ENCODE data around the gene BRINP1. TPM values are rescaled to one million over a fixed set of nuclear protein-coding genes. Genes with fewer than 3 reads are reported as not detected.

Gene BRINP1
- total and polyA plus RNA-seq, 10 of the 15 experiments (the other 5 are each of a cell fraction or from before 2014, with no cell fraction given) = not detected

GRCh38 chr9:119126040-119126439 is 243.2 kb downstream of the BRINP1 start:
- POLR2A ChIA-PET = no interaction called here
- no peak overlapping the region for H2AFZ ChIP-seq (ENCODE audit: control insufficient read depth, low read depth, low read length)
- SMC1A ChIA-PET (ENCODE audit: uncharacterized antibody, unreplicated experiment) = no interaction called here
- in situ Hi-C loops (cut with MboI) (no loop called here), intact Hi-C loops (cut with micrococcal nuclease; ENCODE audit: unreplicated experiment) (no loop called here)
- TF ChIP-seq POLR2A (IDR thresholded peaks at IDR 0.05; ENCODE audit: low read depth, low read length) (no peak), YY1 (IDR thresholded peaks at IDR 0.05; ENCODE audit: low read depth, low read length) (no peak)
- H3K36me3 ChIP-seq (ENCODE audit: control insufficient read depth in 2 of 2, insufficient read depth in 2 of 2, low read length in 1 of 2) = no peaks in the 10 kb centered on the region
- DNase-seq (ENCODE audit: low read depth, low spot score) = no peak
- no TSS peak for BruUV-seq (replicated peaks)
- no peaks in the 10 kb centered on the region for H3K27me3 ChIP-seq (replicated peaks in 1 of 2; ENCODE audit: control insufficient read depth in 2 of 2, insufficient read depth in 2 of 2, low read length in 1 of 2)
- no peak overlapping the region for H3K4me3 ChIP-seq
- no peaks in the 10 kb centered on the region for H3K4me1 ChIP-seq (ENCODE audit: control insufficient read depth, insufficient read depth, low read length)
- FAIRE-seq = no peak
- no peak overlapping the region for H3K9ac ChIP-seq (ENCODE audit: control insufficient read depth, insufficient read depth, low read length)
- H3K4me2 ChIP-seq (ENCODE audit: control insufficient read depth, insufficient read depth) = no peak overlapping the region
- 0% methylated on average over 2 of the region's 2 CpGs for WGBS (ENCODE audit: insufficient coverage, insufficient replicate concordance, low lambda C conversion rate, missing lambda C conversion rate)
- no peaks in the 10 kb centered on the region for H3K79me2 ChIP-seq (ENCODE audit: control insufficient read depth, insufficient read depth, low read length)
- RAD21 ChIA-PET (ENCODE audit: unreplicated experiment) = no interaction called here
- CTCF ChIA-PET = no interaction called here
- H3K9me3 ChIP-seq (replicated peaks; ENCODE audit: control insufficient read depth, insufficient read depth, low read length) = no peaks in the 10 kb centered on the region
- no peak for ATAC-seq
- no peaks in the 10 kb centered on the region for H4K20me1 ChIP-seq (ENCODE audit: control insufficient read depth, insufficient read depth)
- H3K27ac ChIP-seq (ENCODE audit: control insufficient read depth, insufficient read depth) = no peak overlapping the region

GRCh38 chr9:119121899-119122298 is 247.3 kb downstream of the BRINP1 start:
- ATAC-seq (no peak), DNase-seq (ENCODE audit: low read depth, low spot score) (no peak), FAIRE-seq (no peak)
- intact Hi-C loops (cut with micrococcal nuclease; ENCODE audit: unreplicated experiment) (no loop called here), in situ Hi-C loops (cut with MboI) (no loop called here)
- no peak overlapping the region for H3K4me2 ChIP-seq (ENCODE audit: control insufficient read depth, insufficient read depth)
- H3K36me3 ChIP-seq (ENCODE audit: control insufficient read depth in 2 of 2, insufficient read depth in 2 of 2, low read length in 1 of 2) = no peaks in the 10 kb centered on the region
- ChIA-PET SMC1A (ENCODE audit: uncharacterized antibody, unreplicated experiment) (no interaction called here), CTCF (no interaction called here), POLR2A (no interaction called here), RAD21 (ENCODE audit: unreplicated experiment) (no interaction called here)
- no peak for TF ChIP-seq HCFC1 (IDR thresholded peaks at IDR 0.05; ENCODE audit: low read length)
- no peak for TF ChIP-seq ZBTB33 (IDR thresholded peaks at IDR 0.05)
- TF ChIP-seq ASH2L (IDR thresholded peaks at IDR 0.05; ENCODE audit: borderline replicate concordance, low read depth) = no peak
- H3K4me1 ChIP-seq (ENCODE audit: control insufficient read depth, insufficient read depth, low read length) = no peaks in the 10 kb centered on the region
- no peak overlapping the region for H2AFZ ChIP-seq (ENCODE audit: control insufficient read depth, low read depth, low read length)
- H3K79me2 ChIP-seq (ENCODE audit: control insufficient read depth, insufficient read depth, low read length) = no peaks in the 10 kb centered on the region
- H3K4me3 ChIP-seq = no peak overlapping the region
- no peaks in the 10 kb centered on the region for H3K27me3 ChIP-seq (replicated peaks in 1 of 2; ENCODE audit: control insufficient read depth in 2 of 2, insufficient read depth in 2 of 2, low read length in 1 of 2)
- H3K9me3 ChIP-seq (replicated peaks; ENCODE audit: control insufficient read depth, insufficient read depth, low read length) = no peaks in the 10 kb centered on the region
- H4K20me1 ChIP-seq (ENCODE audit: control insufficient read depth, insufficient read depth) = no peaks in the 10 kb centered on the region
- WGBS (ENCODE audit: insufficient coverage, insufficient replicate concordance, low lambda C conversion rate, missing lambda C conversion rate) = 21% methylated on average over 1 of the region's 1 CpG
- no TSS peak for BruUV-seq (replicated peaks)
- H3K9ac ChIP-seq (ENCODE audit: control insufficient read depth, insufficient read depth, low read length) = no peak overlapping the region
- H3K27ac ChIP-seq (ENCODE audit: control insufficient read depth, insufficient read depth) = no peak overlapping the region

Data from GM12878 (cell line).